Stomach smooth muscle (tissue), 2 donors: ENCODE results near the gene AP1M1.

Experiments used
- H3K27ac ChIP-seq: one replicate; pipeline ENCODE4 v1.7.0; 2013; ENCODE audit warnings: mild to moderate bottlenecking, low read length, inconsistent platforms
- H3K27me3 ChIP-seq, 2 donors: one replicate each; pipeline ENCODE4 v1.7.0; 2013; ENCODE audit warnings: low read length in 2 of 2; ENCODE audit not compliant: insufficient read depth in 2 of 2, control insufficient read depth in 1 of 2
- H3K36me3 ChIP-seq, 2 donors: one replicate each; pipeline ENCODE4 v1.7.0; 2013; ENCODE audit warnings: low read length in 2 of 2; ENCODE audit not compliant: control insufficient read depth in 2 of 2, insufficient read depth in 2 of 2
- H3K4me1 ChIP-seq: one replicate; pipeline ENCODE4 v1.7.0; 2013; ENCODE audit warnings: low read length; ENCODE audit not compliant: control insufficient read depth, insufficient read depth
- H3K4me3 ChIP-seq, 2 donors: one replicate each; pipeline ENCODE4 v1.7.0; 2013; ENCODE audit warnings: low read length in 2 of 2
- H3K9ac ChIP-seq, 2 donors: one replicate each; pipeline ENCODE4 v1.7.0; 2013; ENCODE audit warnings: low read length in 2 of 2, mild to moderate bottlenecking in 1 of 2
- H3K9me3 ChIP-seq, 2 donors: one replicate each; pipeline ENCODE4 v1.7.0; 2013; ENCODE audit warnings: low read length in 2 of 2; ENCODE audit not compliant: control insufficient read depth in 2 of 2
- donor health status: healthy.
- donor health status: Pancreatic carcinoma.

The AP1M1 gene

GRCh38 chr19:16201011-16201391 is 3.3 kb downstream of the AP1M1 start:
- Histone ChIP-seq H3K27ac (no peak overlapping the region), H3K9me3 (no peaks in the 10 kb centered on the region), H3K36me3 (peaks cover 17 to 32% of the 10 kb centered on the region in 2 donors), H3K27me3 (no peaks in the 10 kb centered on the region), H3K4me1 (peaks cover 39% of the 10 kb centered on the region), H3K9ac (no peak overlapping the region), H3K4me3 (no peak overlapping the region)

GRCh38 chr19:16202320-16203255 is 4.9 kb downstream of the AP1M1 start:
- H3K36me3 ChIP-seq, result peaks cover 26 to 41% of the 10 kb centered on the region in 2 donors
- H3K27me3 ChIP-seq, result no peaks in the 10 kb centered on the region
- peaks cover 34% of the 10 kb centered on the region for H3K4me1 ChIP-seq
- no peak overlapping the region for H3K27ac ChIP-seq
- no peaks in the 10 kb centered on the region for H3K9me3 ChIP-seq
- no peak overlapping the region for H3K9ac ChIP-seq
- no peak overlapping the region for H3K4me3 ChIP-seq

DNA sequence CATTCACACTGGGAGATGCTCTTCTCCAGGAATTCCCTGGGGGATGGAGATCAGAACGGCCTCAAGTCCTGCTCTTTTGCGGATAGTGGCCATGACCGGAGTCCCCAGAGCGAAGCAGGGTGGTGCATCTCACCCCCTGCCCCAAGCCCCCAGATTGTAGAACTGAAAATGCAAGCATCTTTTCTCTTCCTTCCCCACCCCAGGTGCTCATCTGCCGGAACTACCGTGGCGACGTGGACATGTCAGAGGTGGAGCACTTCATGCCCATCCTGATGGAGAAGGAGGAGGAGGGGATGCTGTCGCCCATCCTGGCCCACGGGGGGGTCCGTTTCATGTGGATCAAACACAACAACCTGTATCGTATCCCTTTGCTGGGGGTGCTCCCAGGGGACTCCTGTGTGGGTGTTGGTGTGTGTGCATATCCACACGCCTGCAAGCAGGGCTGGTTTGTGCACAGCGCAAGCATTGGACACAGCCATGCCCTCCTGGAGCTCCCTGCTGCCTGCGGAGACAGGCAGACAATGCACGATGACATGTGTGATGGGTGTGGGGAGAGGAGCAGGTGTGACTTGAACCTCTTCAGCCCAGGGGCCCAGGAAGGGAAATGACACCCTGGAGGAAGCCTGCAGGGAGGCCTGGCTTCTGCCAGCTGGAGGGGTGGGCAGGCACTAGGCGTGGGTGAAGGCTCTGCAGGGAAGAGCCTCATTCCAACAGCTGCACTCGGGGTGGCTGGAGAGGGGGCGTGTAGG is 5.7 kb downstream of the AP1M1 start:
- H3K27me3 ChIP-seq, result no peaks in the 10 kb centered on the region
- peaks cover 33 to 49% of the 10 kb centered on the region in 2 donors for H3K36me3 ChIP-seq
- H3K4me3 ChIP-seq, result no peak overlapping the region
- H3K9me3 ChIP-seq, result no peaks in the 10 kb centered on the region
- H3K27ac ChIP-seq, result no peak overlapping the region
- H3K9ac ChIP-seq, result no peak overlapping the region
- peaks cover 30% of the 10 kb centered on the region for H3K4me1 ChIP-seq

GRCh38 chr19:16204005-16204294 is 6.2 kb downstream of the AP1M1 start:
- no peak overlapping the region for H3K9ac ChIP-seq
- H3K9me3 ChIP-seq, result no peaks in the 10 kb centered on the region
- H3K27ac ChIP-seq, result no peak overlapping the region
- H3K4me3 ChIP-seq, result no peak overlapping the region
- H3K36me3 ChIP-seq, result peaks cover 38 to 54% of the 10 kb centered on the region in 2 donors
- H3K4me1 ChIP-seq, result peaks cover 24% of the 10 kb centered on the region
- H3K27me3 ChIP-seq, result no peaks in the 10 kb centered on the region

DNA sequence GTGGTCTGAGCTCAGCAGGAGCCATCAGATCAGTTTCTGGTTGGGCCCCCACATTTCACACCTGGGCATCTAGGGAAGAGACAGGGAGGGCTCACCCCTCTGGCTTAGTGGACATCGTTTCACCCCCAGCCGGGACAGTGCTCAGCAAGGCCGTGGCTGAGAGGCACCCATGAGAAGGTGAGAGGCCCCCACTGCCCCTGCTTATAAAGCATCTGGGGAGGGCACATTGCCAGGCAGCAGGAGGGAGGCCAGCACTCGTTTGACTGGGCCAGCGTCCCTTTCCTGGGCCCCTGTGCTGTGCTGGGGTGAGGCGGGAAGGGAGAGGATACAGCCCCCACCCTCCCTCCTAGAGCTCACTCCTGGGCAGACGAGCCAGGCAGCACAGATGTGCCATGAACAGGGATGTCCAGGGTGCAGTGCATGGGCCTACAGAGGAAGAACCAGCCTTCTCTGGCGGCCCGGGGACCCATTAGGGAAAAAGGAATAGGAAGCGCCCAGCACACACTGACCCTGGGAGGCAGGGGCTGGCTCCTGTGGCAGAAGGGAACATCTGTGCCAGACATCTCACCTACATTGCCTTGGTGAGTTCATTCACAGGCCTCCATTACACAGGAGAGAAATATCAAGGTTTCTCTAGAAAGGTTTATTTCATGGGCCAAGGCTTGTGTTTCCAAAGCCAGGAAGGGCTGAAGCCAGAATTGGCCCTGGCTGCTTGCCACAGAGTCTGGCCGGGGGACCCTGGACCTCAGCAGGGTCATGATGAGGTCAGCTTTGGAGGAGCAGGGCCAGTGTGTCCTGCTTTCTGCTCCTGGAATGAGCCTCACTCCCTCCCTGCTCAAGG is 7.7 kb downstream of the AP1M1 start:
- no peak overlapping the region for H3K27ac ChIP-seq
- no peaks in the 10 kb centered on the region for H3K9me3 ChIP-seq
- H3K36me3 ChIP-seq, result peaks cover 45 to 61% of the 10 kb centered on the region in 2 donors
- peaks cover 14% of the 10 kb centered on the region for H3K4me1 ChIP-seq
- no peak overlapping the region for H3K9ac ChIP-seq
- H3K27me3 ChIP-seq, result no peaks in the 10 kb centered on the region
- no peak overlapping the region for H3K4me3 ChIP-seq

GRCh38 chr19:16206046-16206605 is 8.4 kb downstream of the AP1M1 start:
- Histone ChIP-seq H3K36me3 (peaks cover 45 to 58% of the 10 kb centered on the region in 2 donors), H3K9ac (no peak overlapping the region), H3K27me3 (no peaks in the 10 kb centered on the region), H3K9me3 (no peaks in the 10 kb centered on the region), H3K4me3 (no peak overlapping the region), H3K27ac (no peak overlapping the region), H3K4me1 (peaks cover 14% of the 10 kb centered on the region)

- Histone ChIP-seq H3K4me1 (peaks cover 14% of the 10 kb centered on the region), H3K9me3 (no peaks in the 10 kb centered on the region), H3K27me3 (no peaks in the 10 kb centered on the region), H3K36me3 (peaks cover 45 to 58% of the 10 kb centered on the region in 2 donors), H3K4me3 (no peak overlapping the region), H3K27ac (no peak overlapping the region), H3K9ac (no peak overlapping the region)
These were observed 8.9 kb downstream of the AP1M1 start for GRCh38 chr19:16206637-16207036.

GRCh38 chr19:16207063-16207462 is 9.4 kb downstream of the AP1M1 start:
- Histone ChIP-seq H3K9ac (no peak overlapping the region), H3K4me1 (peaks cover 14% of the 10 kb centered on the region), H3K27me3 (no peaks in the 10 kb centered on the region), H3K4me3 (no peak overlapping the region), H3K27ac (no peak overlapping the region), H3K9me3 (no peaks in the 10 kb centered on the region), H3K36me3 (peaks cover 45 to 57% of the 10 kb centered on the region in 2 donors)

DNA sequence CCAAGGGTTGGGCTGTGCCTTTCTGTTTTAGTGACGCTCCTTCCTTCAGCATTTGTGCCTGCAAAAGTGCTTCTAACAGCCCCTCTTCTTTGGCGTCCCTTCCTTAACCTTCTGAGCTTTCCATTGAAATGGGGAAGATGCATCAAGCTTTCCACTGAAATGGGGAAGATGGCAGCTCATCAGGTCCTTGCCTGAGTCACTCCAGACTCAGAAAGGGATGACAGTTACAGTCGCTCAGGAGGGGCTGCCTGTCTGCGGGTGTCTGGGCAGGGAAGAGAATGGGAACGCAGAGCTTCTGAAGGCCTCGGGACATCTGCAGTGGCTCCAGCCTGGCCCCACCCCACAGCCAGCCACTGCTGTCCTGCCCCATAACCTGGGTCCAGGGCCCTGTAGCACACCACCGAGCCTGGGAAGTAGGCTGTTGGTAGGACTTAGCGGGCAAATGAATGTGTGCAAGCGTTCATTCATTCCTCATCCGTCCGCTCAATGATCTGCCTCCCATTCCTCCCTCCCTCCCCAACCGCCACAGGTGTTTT is 9.8 kb downstream of the AP1M1 start:
- Histone ChIP-seq H3K9ac (no peak overlapping the region), H3K4me3 (no peak overlapping the region), H3K27me3 (no peaks in the 10 kb centered on the region), H3K4me1 (peaks cover 10% of the 10 kb centered on the region), H3K9me3 (no peaks in the 10 kb centered on the region), H3K27ac (no peak overlapping the region), H3K36me3 (peaks cover 45 to 55% of the 10 kb centered on the region in 2 donors)
